HL-60 (cell line): ENCODE measurements around the gene EGFLAM.

ENCODE experiments used
- DNase-seq, 2 experiments: peaks; one replicate each; pipeline ENCODE4 v3.0.0-alpha.2; 2010 to 2020; ENCODE audit warnings: low read depth in 1 of 2, low spot score in 1 of 2
- H3K27ac ChIP-seq: fragments of 250-450 bp; sonication (Bioruptor Pico); replicated peaks from 2 replicates; pipeline ENCODE4 v1.5.1; 2020; ENCODE audit warnings: mild to moderate bottlenecking, moderate library complexity
- H3K27me3 ChIP-seq: fragments of 250-450 bp; sonication (Bioruptor Pico); 2 replicates; pipeline ENCODE4 v1.5.1; 2021; ENCODE audit warnings: mild to moderate bottlenecking, moderate library complexity; ENCODE audit not compliant: insufficient read depth, poor library complexity, severe bottlenecking
- H3K4me3 ChIP-seq: replicated peaks from 2 replicates; pipeline ENCODE4 v1.5.1; 2011; ENCODE audit warnings: mild to moderate bottlenecking, control low read depth, low read length; ENCODE audit not compliant: insufficient read depth
- GABPA ChIP-seq: IDR thresholded peaks from 2 replicates; pipeline ENCODE4 v1.6.1; 2012; ENCODE audit warnings: low read depth
- POLR2AphosphoS5 ChIP-seq: IDR thresholded peaks from 2 replicates; pipeline ENCODE4 v1.6.1; 2012; ENCODE audit warnings: low read depth
- SPI1 ChIP-seq: IDR thresholded peaks from 2 replicates; pipeline ENCODE4 v1.6.1; 2012; ENCODE audit warnings: low read depth, mild to moderate bottlenecking, borderline replicate concordance
- TF ChIP-seq, protein P1 (sequence below): IDR thresholded peaks from one replicate; pipeline ENCODE4 v1.5.1; 2011; ENCODE audit warnings: low read length, control low read depth, inconsistent platforms; ENCODE audit not compliant: insufficient read depth
- TF ChIP-seq, protein P2 (sequence below): IDR thresholded peaks from 2 replicates; pipeline ENCODE4 v1.6.1; 2012; ENCODE audit warnings: low read depth; ENCODE audit not compliant: insufficient replicate concordance

EGFLAM gene

DNA sequence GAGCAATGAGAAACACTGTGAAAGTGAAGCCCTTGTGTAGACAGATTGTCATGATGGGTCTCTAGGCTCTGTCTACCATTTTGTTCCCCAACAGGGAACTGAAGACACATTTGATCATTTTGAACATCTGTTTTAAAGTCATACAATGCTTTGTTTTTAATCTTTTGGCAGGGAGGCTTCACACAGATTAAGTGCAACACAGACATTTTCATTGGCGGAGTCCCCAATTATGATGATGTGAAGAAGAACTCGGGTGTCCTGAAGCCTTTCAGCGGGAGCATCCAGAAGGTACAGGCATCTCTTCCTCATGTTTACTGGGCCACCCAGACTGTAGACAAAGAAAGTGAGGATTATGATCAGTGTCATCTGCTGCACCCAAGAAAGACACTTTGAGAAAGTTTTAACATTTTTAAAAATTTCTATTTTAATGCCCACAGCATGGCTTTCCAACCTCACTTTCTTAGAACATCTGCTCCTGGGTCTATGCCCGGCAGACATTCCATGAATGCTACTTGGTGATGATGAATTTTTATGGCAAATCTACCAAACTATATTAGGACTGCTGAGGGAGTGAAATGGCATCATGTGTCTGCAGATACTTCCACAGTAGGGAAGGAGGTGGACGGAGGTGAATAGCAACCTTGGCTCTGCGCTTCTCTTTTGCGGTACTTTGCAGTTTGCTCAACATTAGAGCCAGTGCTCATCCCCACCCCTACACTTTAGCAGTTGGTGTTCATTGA, 176.8 kb downstream of the EGFLAM start:
- TF ChIP-seq, protein P1, sequence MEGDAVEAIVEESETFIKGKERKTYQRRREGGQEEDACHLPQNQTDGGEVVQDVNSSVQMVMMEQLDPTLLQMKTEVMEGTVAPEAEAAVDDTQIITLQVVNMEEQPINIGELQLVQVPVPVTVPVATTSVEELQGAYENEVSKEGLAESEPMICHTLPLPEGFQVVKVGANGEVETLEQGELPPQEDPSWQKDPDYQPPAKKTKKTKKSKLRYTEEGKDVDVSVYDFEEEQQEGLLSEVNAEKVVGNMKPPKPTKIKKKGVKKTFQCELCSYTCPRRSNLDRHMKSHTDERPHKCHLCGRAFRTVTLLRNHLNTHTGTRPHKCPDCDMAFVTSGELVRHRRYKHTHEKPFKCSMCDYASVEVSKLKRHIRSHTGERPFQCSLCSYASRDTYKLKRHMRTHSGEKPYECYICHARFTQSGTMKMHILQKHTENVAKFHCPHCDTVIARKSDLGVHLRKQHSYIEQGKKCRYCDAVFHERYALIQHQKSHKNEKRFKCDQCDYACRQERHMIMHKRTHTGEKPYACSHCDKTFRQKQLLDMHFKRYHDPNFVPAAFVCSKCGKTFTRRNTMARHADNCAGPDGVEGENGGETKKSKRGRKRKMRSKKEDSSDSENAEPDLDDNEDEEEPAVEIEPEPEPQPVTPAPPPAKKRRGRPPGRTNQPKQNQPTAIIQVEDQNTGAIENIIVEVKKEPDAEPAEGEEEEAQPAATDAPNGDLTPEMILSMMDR, result no peak
- TF ChIP-seq, protein P2, sequence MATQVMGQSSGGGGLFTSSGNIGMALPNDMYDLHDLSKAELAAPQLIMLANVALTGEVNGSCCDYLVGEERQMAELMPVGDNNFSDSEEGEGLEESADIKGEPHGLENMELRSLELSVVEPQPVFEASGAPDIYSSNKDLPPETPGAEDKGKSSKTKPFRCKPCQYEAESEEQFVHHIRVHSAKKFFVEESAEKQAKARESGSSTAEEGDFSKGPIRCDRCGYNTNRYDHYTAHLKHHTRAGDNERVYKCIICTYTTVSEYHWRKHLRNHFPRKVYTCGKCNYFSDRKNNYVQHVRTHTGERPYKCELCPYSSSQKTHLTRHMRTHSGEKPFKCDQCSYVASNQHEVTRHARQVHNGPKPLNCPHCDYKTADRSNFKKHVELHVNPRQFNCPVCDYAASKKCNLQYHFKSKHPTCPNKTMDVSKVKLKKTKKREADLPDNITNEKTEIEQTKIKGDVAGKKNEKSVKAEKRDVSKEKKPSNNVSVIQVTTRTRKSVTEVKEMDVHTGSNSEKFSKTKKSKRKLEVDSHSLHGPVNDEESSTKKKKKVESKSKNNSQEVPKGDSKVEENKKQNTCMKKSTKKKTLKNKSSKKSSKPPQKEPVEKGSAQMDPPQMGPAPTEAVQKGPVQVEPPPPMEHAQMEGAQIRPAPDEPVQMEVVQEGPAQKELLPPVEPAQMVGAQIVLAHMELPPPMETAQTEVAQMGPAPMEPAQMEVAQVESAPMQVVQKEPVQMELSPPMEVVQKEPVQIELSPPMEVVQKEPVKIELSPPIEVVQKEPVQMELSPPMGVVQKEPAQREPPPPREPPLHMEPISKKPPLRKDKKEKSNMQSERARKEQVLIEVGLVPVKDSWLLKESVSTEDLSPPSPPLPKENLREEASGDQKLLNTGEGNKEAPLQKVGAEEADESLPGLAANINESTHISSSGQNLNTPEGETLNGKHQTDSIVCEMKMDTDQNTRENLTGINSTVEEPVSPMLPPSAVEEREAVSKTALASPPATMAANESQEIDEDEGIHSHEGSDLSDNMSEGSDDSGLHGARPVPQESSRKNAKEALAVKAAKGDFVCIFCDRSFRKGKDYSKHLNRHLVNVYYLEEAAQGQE, result no peak
- TF ChIP-seq SPI1 (no peak), GABPA (no peak), POLR2AphosphoS5 (no peak)
- no peak overlapping the region for H3K4me3 ChIP-seq
- H3K27me3 ChIP-seq, result no peaks in the 10 kb centered on the region
- no peak overlapping the region for H3K27ac ChIP-seq
- DNase-seq, result no peak

DNA sequence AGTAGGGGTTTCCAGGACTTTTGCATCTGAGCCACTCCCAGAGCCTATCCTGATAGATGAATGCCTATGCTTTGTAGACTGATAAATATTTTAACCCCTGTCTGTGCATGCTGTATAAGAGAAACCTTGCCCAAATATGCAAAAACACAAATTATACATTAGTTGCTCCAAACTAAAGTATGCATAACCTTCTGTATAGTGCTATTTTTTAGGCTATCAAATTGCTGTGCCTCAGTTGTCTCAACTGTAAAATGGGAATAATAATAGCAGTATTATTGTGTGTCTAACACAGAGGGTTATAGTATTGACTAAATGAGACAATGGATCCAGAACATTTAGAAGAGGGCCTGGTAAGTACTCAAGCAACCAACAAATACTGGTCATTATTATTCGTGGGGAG, 180.4 kb downstream of the EGFLAM start:
- TF ChIP-seq SPI1 (no peak), POLR2AphosphoS5 (no peak), GABPA (no peak)
- TF ChIP-seq, protein P1, result no peak
- TF ChIP-seq, protein P2, result no peak
- no peak for DNase-seq
- Histone ChIP-seq H3K27me3 (peaks cover 8% of the 10 kb centered on the region), H3K4me3 (no peak overlapping the region), H3K27ac (no peak overlapping the region)

DNA sequence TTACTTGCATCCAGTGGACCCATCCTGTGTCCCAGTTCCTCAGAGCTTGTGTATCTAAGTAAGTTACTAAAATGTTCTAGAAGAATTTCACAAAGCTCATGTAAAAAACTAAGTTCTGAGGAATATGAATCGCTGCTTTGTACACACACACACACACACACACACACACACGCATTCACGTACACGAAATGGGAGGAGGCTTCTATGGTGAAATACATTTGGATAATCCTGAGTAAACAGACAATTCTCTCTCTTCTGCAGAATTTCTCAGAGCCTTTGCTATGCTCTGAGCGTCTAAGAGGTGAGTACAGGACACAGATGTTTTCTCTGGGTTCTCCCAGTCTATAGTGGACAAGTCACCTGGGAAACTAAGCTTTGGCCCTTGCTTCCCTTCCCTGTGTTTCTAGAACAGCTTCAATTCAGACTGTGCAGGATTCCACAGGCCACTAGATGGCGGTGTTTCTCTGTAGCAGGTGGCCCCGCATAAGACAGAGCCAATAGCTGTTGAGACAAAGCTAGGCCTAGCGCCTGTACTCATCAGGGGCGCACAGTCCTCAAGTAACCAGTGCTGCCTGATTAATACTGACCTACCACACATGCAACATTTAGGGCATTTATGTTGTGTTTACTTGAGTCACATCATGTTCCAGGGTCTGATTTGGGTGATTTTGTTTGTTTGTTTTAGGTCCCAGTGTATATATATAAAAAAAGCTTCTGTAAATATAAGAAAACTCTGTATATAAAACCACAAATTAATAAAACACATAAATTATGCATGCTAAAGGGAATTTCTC, 183.3 kb downstream of the EGFLAM start:
- Histone ChIP-seq H3K27me3 (peaks cover 15% of the 10 kb centered on the region), H3K27ac (no peak overlapping the region), H3K4me3 (no peak overlapping the region)
- TF ChIP-seq, protein P2, result no peak
- TF ChIP-seq GABPA, result no peak
- TF ChIP-seq POLR2AphosphoS5, result no peak
- TF ChIP-seq, protein P1, result peak; percentile 89
- DNase-seq, result peak; percentile 49 to 84
